ENCODE measurements around the gene LZTR1.

Gene LZTR1

DNA sequence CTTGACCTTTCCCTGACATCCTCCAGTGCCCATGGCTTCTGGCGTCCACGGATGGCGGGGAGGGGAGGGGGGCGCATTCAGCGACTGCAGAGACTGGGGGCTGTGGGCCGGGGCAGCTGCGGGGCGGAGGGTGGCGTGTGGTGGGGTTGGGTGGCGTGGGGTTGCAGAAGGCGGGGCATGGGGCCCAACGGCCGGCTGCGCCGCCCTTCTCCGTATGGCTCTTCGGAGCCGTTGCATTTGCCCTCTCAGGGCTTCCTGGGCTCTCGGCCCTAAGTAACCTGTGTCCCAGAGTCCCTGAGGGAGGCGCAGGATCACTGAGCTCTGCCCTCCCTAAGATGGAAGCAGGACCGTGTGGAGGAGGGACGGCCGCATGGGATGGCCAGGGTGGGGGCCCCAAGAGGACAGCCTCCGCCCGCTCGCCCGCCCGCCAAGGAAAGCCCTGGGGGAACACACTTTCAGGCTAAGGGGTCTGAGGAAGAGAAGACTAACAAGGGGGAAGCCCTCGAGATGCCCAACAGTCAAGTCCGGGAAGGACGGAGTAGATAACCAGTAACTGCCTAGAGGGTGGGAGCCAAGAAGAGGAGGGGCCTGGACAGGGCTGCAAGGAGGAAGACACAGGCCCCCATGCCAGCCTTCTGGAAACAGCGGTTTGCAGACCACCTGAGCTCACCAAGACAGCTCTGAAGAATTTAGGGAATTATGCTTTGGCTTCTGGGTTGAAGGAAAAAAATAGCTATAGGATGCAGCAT, 24.2 kb upstream of the LZTR1 start:
- Histone ChIP-seq H4K91ac (ENCODE audit: low read length) (no peak overlapping the region), H3K27ac (ENCODE audit: low read length, poor library complexity, severe bottlenecking) (no peak overlapping the region), H3K23ac (ENCODE audit: low read length in 2 of 2) (peak overlapping the region in 1 of 2 experiments; percentile 6), H3K4me1 (ENCODE audit: control insufficient read depth, insufficient read depth, low read depth, low read length) (peaks cover 27% of the 10 kb centered on the region), H3K4ac (ENCODE audit: low read depth in 1 of 2, low read length in 2 of 2) (peak overlapping the region in 1 of 2 experiments; percentile 83), H3K4me2 (ENCODE audit: low read length, poor library complexity, severe bottlenecking) (peak overlapping the region; percentile 69), H2BK5ac (ENCODE audit: low read depth, low read length, poor library complexity, severe bottlenecking) (no peak overlapping the region), H3K27me3 (ENCODE audit: control insufficient read depth in 1 of 2, insufficient read depth in 1 of 2, low read length in 2 of 2) (peaks cover 0 to 5% of the 10 kb centered on the region in 2 experiments), H3K9ac (ENCODE audit: low read length) (peak overlapping the region; percentile 87), H3K18ac (ENCODE audit: low read depth in 1 of 2, low read length in 2 of 2) (peak overlapping the region; percentile 65 to 88), H2AFZ (ENCODE audit: low read depth, low read length) (peak overlapping the region; percentile 79), H3K36me3 (ENCODE audit: control insufficient read depth in 1 of 2, insufficient read depth in 2 of 2, low read depth in 1 of 2, low read length in 2 of 2) (peaks cover 13 to 20% of the 10 kb centered on the region in 2 experiments), H3K79me1 (replicated peaks; ENCODE audit: low read length, poor library complexity, severe bottlenecking) (peaks cover 21% of the 10 kb centered on the region), H3K4me3 (ENCODE audit: insufficient read depth in 1 of 2, low read depth in 1 of 2, low read length in 2 of 2) (peak overlapping the region; percentile 57 to 92), H3K14ac (ENCODE audit: low read length in 2 of 2) (peak overlapping the region in 1 of 2 experiments; percentile 99), H2AK5ac (ENCODE audit: low read length, severe bottlenecking) (no peak overlapping the region), H2BK12ac (ENCODE audit: low read length in 2 of 2) (peak overlapping the region in 1 of 2 experiments; percentile 99), H2BK120ac (ENCODE audit: low read depth, low read length) (no peak overlapping the region), H4K8ac (ENCODE audit: low read length) (peak overlapping the region; percentile 96), H3K9me3 (ENCODE audit: control insufficient read depth, low read length) (no peaks in the 10 kb centered on the region), H2BK15ac (ENCODE audit: low read depth, poor library complexity, severe bottlenecking) (peak overlapping the region; percentile 86)
- DNase-seq: peak; percentile 42
- 10% methylated on average over 30 of the region's 32 CpGs for WGBS

DNA sequence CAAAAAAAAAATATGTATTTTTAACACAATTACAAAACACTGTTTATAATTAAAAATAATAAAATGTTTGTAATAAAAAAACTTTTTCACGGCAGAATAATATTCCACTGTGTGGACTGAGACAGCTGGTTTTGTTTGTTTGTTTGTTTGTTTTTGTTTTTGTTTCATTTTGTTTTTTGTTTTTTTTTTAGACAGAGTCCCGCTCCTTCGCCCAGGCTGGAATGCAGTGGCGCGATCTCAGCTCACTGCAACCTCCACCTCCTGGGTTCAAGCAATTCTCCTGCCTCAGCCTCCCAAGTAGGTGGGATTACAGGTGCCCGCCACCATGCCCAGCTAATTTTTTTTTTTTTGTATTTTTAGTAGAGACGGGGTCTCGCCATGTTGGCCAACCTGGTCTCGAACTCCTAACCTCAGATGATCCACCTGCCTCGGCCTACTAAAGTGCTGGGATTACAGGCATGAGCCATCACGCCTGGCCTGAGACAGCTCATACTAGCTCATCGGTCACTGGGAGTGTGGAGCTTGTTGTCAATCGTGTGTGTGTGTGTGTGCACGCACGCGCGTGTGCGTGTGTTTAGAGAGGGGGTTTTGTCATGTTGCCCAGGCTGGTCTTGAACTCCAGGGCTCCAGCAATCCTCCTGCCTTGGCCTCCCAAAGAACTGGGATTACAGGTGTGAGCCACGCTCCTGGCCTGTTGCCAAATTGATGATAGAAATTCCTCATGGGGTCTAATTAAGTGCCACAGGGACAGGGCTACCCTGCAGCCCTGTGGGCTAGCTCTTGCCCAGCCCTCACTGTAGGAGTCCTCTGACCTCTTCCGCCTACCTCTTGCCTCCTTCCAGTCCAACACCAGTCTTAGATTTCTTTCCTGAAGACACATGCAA, 22.3 kb upstream of the LZTR1 start:
- Histone ChIP-seq H4K8ac (ENCODE audit: low read length) (no peak overlapping the region), H2AFZ (ENCODE audit: low read depth, low read length) (no peak overlapping the region), H3K4ac (ENCODE audit: low read depth in 1 of 2, low read length in 2 of 2) (no peak overlapping the region), H2BK15ac (ENCODE audit: low read depth, poor library complexity, severe bottlenecking) (no peak overlapping the region), H3K4me3 (ENCODE audit: insufficient read depth in 1 of 2, low read depth in 1 of 2, low read length in 2 of 2) (no peak overlapping the region), H4K91ac (ENCODE audit: low read length) (no peak overlapping the region), H3K4me1 (ENCODE audit: control insufficient read depth, insufficient read depth, low read depth, low read length) (peaks cover 27% of the 10 kb centered on the region), H3K36me3 (ENCODE audit: control insufficient read depth in 1 of 2, insufficient read depth in 2 of 2, low read depth in 1 of 2, low read length in 2 of 2) (peaks cover 0 to 6% of the 10 kb centered on the region in 2 experiments), H3K14ac (ENCODE audit: low read length in 2 of 2) (no peak overlapping the region), H3K27me3 (ENCODE audit: control insufficient read depth in 1 of 2, insufficient read depth in 1 of 2, low read length in 2 of 2) (peaks cover 11 to 24% of the 10 kb centered on the region in 2 experiments), H2AK5ac (ENCODE audit: low read length, severe bottlenecking) (no peak overlapping the region), H2BK120ac (ENCODE audit: low read depth, low read length) (no peak overlapping the region), H2BK12ac (ENCODE audit: low read length in 2 of 2) (no peak overlapping the region), H3K9ac (ENCODE audit: low read length) (no peak overlapping the region), H2BK5ac (ENCODE audit: low read depth, low read length, poor library complexity, severe bottlenecking) (no peak overlapping the region), H3K18ac (ENCODE audit: low read depth in 1 of 2, low read length in 2 of 2) (no peak overlapping the region), H3K4me2 (ENCODE audit: low read length, poor library complexity, severe bottlenecking) (no peak overlapping the region), H3K79me1 (replicated peaks; ENCODE audit: low read length, poor library complexity, severe bottlenecking) (peaks cover 12% of the 10 kb centered on the region), H3K9me3 (ENCODE audit: control insufficient read depth, low read length) (no peaks in the 10 kb centered on the region), H3K23ac (ENCODE audit: low read length in 2 of 2) (no peak overlapping the region), H3K27ac (ENCODE audit: low read length, poor library complexity, severe bottlenecking) (no peak overlapping the region)
- no peak for DNase-seq
- 97% methylated on average over 20 of the region's 20 CpGs for WGBS

DNA sequence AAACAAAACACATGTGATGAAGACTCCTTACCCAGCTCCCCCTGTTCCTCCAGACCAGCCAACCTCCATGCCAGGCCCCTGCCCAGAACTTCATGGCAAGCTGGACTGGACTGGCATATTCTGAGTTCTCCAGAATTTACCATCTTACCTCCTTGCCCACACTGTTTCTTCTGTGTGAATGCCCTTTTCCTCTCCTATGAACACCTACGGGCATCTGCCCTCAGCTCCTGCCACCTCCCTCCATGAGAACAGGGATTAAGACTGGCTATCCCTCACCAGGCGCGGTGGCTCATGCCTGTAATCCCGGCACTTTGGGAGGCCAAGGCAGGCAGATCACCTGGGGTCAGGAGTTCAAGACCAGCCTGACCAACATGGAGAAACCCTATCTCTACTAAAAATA, 21.5 kb upstream of the LZTR1 start:
- Histone ChIP-seq H3K79me1 (replicated peaks; ENCODE audit: low read length, poor library complexity, severe bottlenecking) (peaks cover 11% of the 10 kb centered on the region), H2AK5ac (ENCODE audit: low read length, severe bottlenecking) (no peak overlapping the region), H3K14ac (ENCODE audit: low read length in 2 of 2) (no peak overlapping the region), H2BK120ac (ENCODE audit: low read depth, low read length) (no peak overlapping the region), H3K27me3 (ENCODE audit: control insufficient read depth in 1 of 2, insufficient read depth in 1 of 2, low read length in 2 of 2) (peaks cover 14 to 29% of the 10 kb centered on the region in 2 experiments), H3K18ac (ENCODE audit: low read depth in 1 of 2, low read length in 2 of 2) (no peak overlapping the region), H2AFZ (ENCODE audit: low read depth, low read length) (no peak overlapping the region), H4K8ac (ENCODE audit: low read length) (no peak overlapping the region), H3K36me3 (ENCODE audit: control insufficient read depth in 1 of 2, insufficient read depth in 2 of 2, low read depth in 1 of 2, low read length in 2 of 2) (peaks cover 0 to 5% of the 10 kb centered on the region in 2 experiments), H3K9ac (ENCODE audit: low read length) (no peak overlapping the region), H2BK15ac (ENCODE audit: low read depth, poor library complexity, severe bottlenecking) (no peak overlapping the region), H2BK12ac (ENCODE audit: low read length in 2 of 2) (no peak overlapping the region), H3K4me3 (ENCODE audit: insufficient read depth in 1 of 2, low read depth in 1 of 2, low read length in 2 of 2) (no peak overlapping the region), H3K4me1 (ENCODE audit: control insufficient read depth, insufficient read depth, low read depth, low read length) (peaks cover 31% of the 10 kb centered on the region), H4K91ac (ENCODE audit: low read length) (no peak overlapping the region), H3K4ac (ENCODE audit: low read depth in 1 of 2, low read length in 2 of 2) (no peak overlapping the region), H3K4me2 (ENCODE audit: low read length, poor library complexity, severe bottlenecking) (no peak overlapping the region), H3K27ac (ENCODE audit: low read length, poor library complexity, severe bottlenecking) (no peak overlapping the region), H2BK5ac (ENCODE audit: low read depth, low read length, poor library complexity, severe bottlenecking) (no peak overlapping the region), H3K9me3 (ENCODE audit: control insufficient read depth, low read length) (no peaks in the 10 kb centered on the region), H3K23ac (ENCODE audit: low read length in 2 of 2) (no peak overlapping the region)
- 88% methylated on average over 4 of the region's 4 CpGs for WGBS
- DNase-seq: no peak

DNA sequence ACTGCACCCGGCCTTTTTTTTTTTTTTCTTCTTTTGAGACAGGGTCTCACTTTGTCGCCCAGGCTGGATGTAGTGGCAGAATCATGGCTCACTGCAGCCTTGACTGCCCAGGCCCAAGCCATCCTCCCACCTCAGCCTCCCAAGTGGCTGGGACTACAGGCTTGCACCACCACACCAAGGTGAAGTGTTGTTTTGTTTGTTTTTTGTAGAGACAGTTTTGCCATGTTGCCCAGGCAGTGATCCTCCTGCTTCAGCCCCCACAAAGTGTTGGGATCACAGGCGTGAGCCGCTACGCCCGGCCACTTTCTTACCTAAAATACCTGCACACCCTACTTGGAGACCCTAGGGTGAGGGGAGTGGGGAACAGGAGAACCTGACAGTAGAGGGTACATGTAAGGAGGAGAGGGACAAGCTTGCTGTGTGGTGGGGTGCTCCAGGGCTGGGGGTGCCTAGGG, 19.6 kb upstream of the LZTR1 start:
- H3K4me3 ChIP-seq (ENCODE audit: insufficient read depth in 1 of 2, low read depth in 1 of 2, low read length in 2 of 2): no peak overlapping the region
- H3K4ac ChIP-seq (ENCODE audit: low read depth in 1 of 2, low read length in 2 of 2): no peak overlapping the region

More for the DNA sequence above, 19.6 kb upstream of the LZTR1 start:
- Histone ChIP-seq H2BK5ac (ENCODE audit: low read depth, low read length, poor library complexity, severe bottlenecking) (no peak overlapping the region), H3K14ac (ENCODE audit: low read length in 2 of 2) (no peak overlapping the region), H2BK15ac (ENCODE audit: low read depth, poor library complexity, severe bottlenecking) (no peak overlapping the region), H3K4me2 (ENCODE audit: low read length, poor library complexity, severe bottlenecking) (no peak overlapping the region), H3K18ac (ENCODE audit: low read depth in 1 of 2, low read length in 2 of 2) (no peak overlapping the region), H3K36me3 (ENCODE audit: control insufficient read depth in 1 of 2, insufficient read depth in 2 of 2, low read depth in 1 of 2, low read length in 2 of 2) (no peaks in the 10 kb centered on the region), H2AFZ (ENCODE audit: low read depth, low read length) (no peak overlapping the region), H3K9me3 (ENCODE audit: control insufficient read depth, low read length) (no peaks in the 10 kb centered on the region), H3K27ac (ENCODE audit: low read length, poor library complexity, severe bottlenecking) (no peak overlapping the region), H4K8ac (ENCODE audit: low read length) (no peak overlapping the region), H2AK5ac (ENCODE audit: low read length, severe bottlenecking) (no peak overlapping the region), H3K79me1 (replicated peaks; ENCODE audit: low read length, poor library complexity, severe bottlenecking) (no peaks in the 10 kb centered on the region), H3K4me1 (ENCODE audit: control insufficient read depth, insufficient read depth, low read depth, low read length) (peaks cover 16% of the 10 kb centered on the region), H3K27me3 (ENCODE audit: control insufficient read depth in 1 of 2, insufficient read depth in 1 of 2, low read length in 2 of 2) (peaks cover 30 to 46% of the 10 kb centered on the region in 2 experiments), H3K23ac (ENCODE audit: low read length in 2 of 2) (no peak overlapping the region), H2BK12ac (ENCODE audit: low read length in 2 of 2) (no peak overlapping the region), H2BK120ac (ENCODE audit: low read depth, low read length) (no peak overlapping the region), H4K91ac (ENCODE audit: low read length) (no peak overlapping the region), H3K9ac (ENCODE audit: low read length) (no peak overlapping the region)
- 100% methylated on average over 1 of the region's 6 CpGs for WGBS
- no peak for DNase-seq
